Cardiac fibroblast (primary cell): ENCODE results near the gene SPRR1B.

Experiments
- DNase-seq, 2 donors: peaks; one replicate each; pipeline versions ENCODE4 v3.0.0 to v3.0.0-alpha.2; 2010; ENCODE audit warnings: low read depth in 2 of 2
- H3K4me3 ChIP-seq, 2 donors: replicated peaks in 1 of 2; 1 replicate in 1 of 2; 2 replicates in 1 of 2; pipeline ENCODE4 v1.5.1; 2011; ENCODE audit warnings: low read depth in 2 of 2, low read length in 2 of 2, mild to moderate bottlenecking in 2 of 2, moderate library complexity in 1 of 2
- CTCF ChIP-seq: IDR thresholded peaks from one replicate; pipeline ENCODE4 v1.5.1; 2011; ENCODE audit warnings: low read depth, mild to moderate bottlenecking, low read length, inconsistent platforms

SPRR1B gene

GRCh38 chr1:153030895-153031294 lies at the start of gene SPRR1B:
TSS of gene SPRR1B (plus strand) at chr1:153031203. CDS start at chr1:153032346, 1,143 bp downstream.
- TF ChIP-seq CTCF, result no peak
- H3K4me3 ChIP-seq, result no peak within 1 kb of the TSS
- no peak for DNase-seq

GRCh38 chr1:152982076-152982475 lies 48.9 kb upstream of the SPRR1B start:
- TF ChIP-seq CTCF, result no peak
- no peak for DNase-seq
- H3K4me3 ChIP-seq, result no peak overlapping the region

GRCh38 chr1:152983234-152983633 lies 47.8 kb upstream of the SPRR1B start:
- no peak for DNase-seq
- no peak overlapping the region for H3K4me3 ChIP-seq
- TF ChIP-seq CTCF, result no peak

GRCh38 chr1:152983743-152984142 lies 47.3 kb upstream of the SPRR1B start, which contains the start of gene SPRR1A:
TSS of gene SPRR1A (plus strand) at chr1:152984081. CDS start at chr1:152985231, 1,150 bp downstream.
- TF ChIP-seq CTCF, result no peak
- DNase-seq, result no peak
- no peak within 1 kb of the TSS for H3K4me3 ChIP-seq

- no peak for DNase-seq
- TF ChIP-seq CTCF, result no peak
- H3K4me3 ChIP-seq, result no peak overlapping the region
Observed at GRCh38 chr1:152986578-152986977, 44.4 kb upstream of the SPRR1B start.

- no peak for TF ChIP-seq CTCF
- H3K4me3 ChIP-seq, result no peak overlapping the region
- DNase-seq, result no peak
Observed at GRCh38 chr1:152993186-152993585, 37.8 kb upstream of the SPRR1B start.

GRCh38 chr1:152995842-152996241 lies 35.2 kb upstream of the SPRR1B start:
- TF ChIP-seq CTCF, result no peak
- no peak for DNase-seq
- no peak overlapping the region for H3K4me3 ChIP-seq
